MCF 10A (cell line): ENCODE measurements around the gene INS. TPM values are rescaled to one million over a fixed set of nuclear protein-coding genes. Genes with fewer than 3 reads are reported as not detected.

Source experiments
- BruUV-seq: library from RNA; stranded (reverse); fragments of 400-500 nt; replicated peaks from 2 replicates; lab custom pipeline; 2021; lab: Mats Ljungman, UMichigan
- CTCF ChIA-PET: fragments of 300-600 bp; sonication (Branson Sonifier 250); formaldehyde crosslinking; extraction: SDS; loops from one replicate; lab custom pipeline; 2021; ENCODE audit warnings: antibody characterized with exemption, inconsistent platforms; lab: Yijun Ruan, JAX
- POLR2A ChIA-PET: fragments of 300-600, 350-650 bp; sonication (Branson Sonifier 250); formaldehyde crosslinking; extraction: SDS; loops from one replicate; lab custom pipeline; 2020; ENCODE audit warnings: antibody characterized with exemption, inconsistent platforms; lab: Yijun Ruan, JAX
- DNase-seq: peaks from one replicate; pipeline ENCODE4 v3.0.0-alpha.2; 2018; ENCODE audit not compliant: unreplicated experiment
- H3K27ac Mint-ChIP-seq: one replicate; pipeline ENCODE4 v1.8.0; 2022; ENCODE audit warnings: mild to moderate bottlenecking, low read depth, mixed read lengths; ENCODE audit not compliant: unreplicated experiment
- H3K27me3 Mint-ChIP-seq: one replicate; pipeline ENCODE4 v1.8.0; 2022; ENCODE audit warnings: mixed read lengths; ENCODE audit not compliant: insufficient read depth, unreplicated experiment
- H3K36me3 Mint-ChIP-seq: one replicate; pipeline ENCODE4 v1.8.0; 2022; ENCODE audit warnings: mild to moderate bottlenecking, moderate library complexity, mixed read lengths; ENCODE audit not compliant: insufficient read depth, unreplicated experiment
- H3K4me1 Mint-ChIP-seq: one replicate; pipeline ENCODE4 v1.8.0; 2022; ENCODE audit warnings: mixed read lengths; ENCODE audit not compliant: insufficient read depth, unreplicated experiment
- H3K4me3 Mint-ChIP-seq: one replicate; pipeline ENCODE4 v1.8.0; 2022; ENCODE audit warnings: mild to moderate bottlenecking, moderate library complexity, mixed read lengths; ENCODE audit not compliant: unreplicated experiment
- H3K9me3 Mint-ChIP-seq: one replicate; pipeline ENCODE4 v1.8.0; 2022; ENCODE audit warnings: mixed read lengths; ENCODE audit not compliant: unreplicated experiment
- CTCF ChIP-seq: fragments of 200-600 bp; IDR thresholded peaks from one replicate; pipeline ENCODE4 v1.8.0; 2022; ENCODE audit warnings: antibody characterized with exemption, mild to moderate bottlenecking; ENCODE audit not compliant: unreplicated experiment
- intact Hi-C: fragments of 100-400 bp; cut with micrococcal nuclease; formaldehyde crosslinking; loops from 2 replicates; pipeline ENCODE4 v1.14.1; 2022
- total RNA-seq: library from RNA; stranded (reverse); gene quantifications from 2 replicates; pipeline ENCODE4 v1.2.3, GENCODE V29; 2022

The INS gene
- total RNA-seq, 1 experiment from 2014 or later: not detected

- Mint-ChIP-seq H3K4me1 (no peaks in the 10 kb centered on the region), H3K27ac (no peak overlapping the region), H3K27me3 (no peaks in the 10 kb centered on the region), H3K4me3 (no peak overlapping the region), H3K36me3 (no peaks in the 10 kb centered on the region), H3K9me3 (no peaks in the 10 kb centered on the region)
- no TSS peak for BruUV-seq
- intact Hi-C loops: no loop called here
- CTCF ChIA-PET: interaction anchor here (0.6 to 2.1 kb wide), 6 partner anchors 19 to 254 kb away, joined by 3 to 7 read pairs (median 3); no protein-coding TSS in a partner anchor
- POLR2A ChIA-PET: interaction anchor here (0.7 kb wide), 1 partner anchor 191 kb away, joined by 3 read pairs; no protein-coding TSS in a partner anchor
- TF ChIP-seq CTCF: no peak
- DNase-seq: no peak
These were observed 6.4 kb upstream of the INS start for GRCh38 chr11:2167141-2168045.

GRCh38 chr11:2166091-2166851 is 5.3 kb upstream of the INS start:
- POLR2A ChIA-PET: interaction anchor here (1.3 kb wide), 1 partner anchor 28 kb away, joined by 3 read pairs; no protein-coding TSS in a partner anchor
- Mint-ChIP-seq H3K9me3 (no peaks in the 10 kb centered on the region), H3K27me3 (no peaks in the 10 kb centered on the region), H3K4me3 (no peak overlapping the region), H3K36me3 (no peaks in the 10 kb centered on the region), H3K4me1 (no peaks in the 10 kb centered on the region), H3K27ac (no peak overlapping the region)
- no TSS peak for BruUV-seq
- CTCF ChIA-PET: interaction anchor here (0.6 to 3.1 kb wide), 7 partner anchors 27 to 518 kb away, joined by 3 to 24 read pairs (median 3); no protein-coding TSS in a partner anchor
- DNase-seq: peak; percentile 35
- intact Hi-C loops: loop anchor here (1.0 kb wide), 3 partner anchors 29 to 254 kb away; no protein-coding TSS in a partner anchor
- peak; percentile 69 for TF ChIP-seq CTCF

GRCh38 chr11:2165571-2165970 is 4.6 kb upstream of the INS start:
- no TSS peak for BruUV-seq
- H3K4me1 Mint-ChIP-seq: no peaks in the 10 kb centered on the region
- POLR2A ChIA-PET: interaction anchor here (1.3 kb wide), 1 partner anchor 28 kb away, joined by 3 read pairs; no protein-coding TSS in a partner anchor
- no peaks in the 10 kb centered on the region for H3K36me3 Mint-ChIP-seq
- no peak for DNase-seq
- CTCF ChIA-PET: interaction anchor here (0.6 to 3.1 kb wide), 5 partner anchors 28 to 518 kb away, joined by 3 to 24 read pairs (median 3); no protein-coding TSS in a partner anchor
- H3K4me3 Mint-ChIP-seq: no peak overlapping the region
- no peak overlapping the region for H3K27ac Mint-ChIP-seq
- no peak for TF ChIP-seq CTCF
- no peaks in the 10 kb centered on the region for H3K27me3 Mint-ChIP-seq
- intact Hi-C loops: no loop called here
- no peaks in the 10 kb centered on the region for H3K9me3 Mint-ChIP-seq
